Activated T-helper 1 cell treated with anti-CD3 and anti-CD28 coated beads, Interleukin-12 subunit alpha, Interleukin-12 subunit beta, Interleukin-2, Interleukin-4 antibody, amounts not matched to agents 30 ng/mL and 10 ng/mL and 1 ng/mL, durations not matched to agents 14 hours and 24 hours and 36 hours (primary cell): ENCODE measurements around the gene STPG4. TPM values are rescaled to one million over a fixed set of nuclear protein-coding genes. Genes with fewer than 3 reads are reported as not detected.

Experiments
- DNase-seq: peaks from one replicate; pipeline ENCODE4 v3.0.0; 2021; ENCODE audit warnings: low spot score
- H3K27ac Mint-ChIP-seq: one replicate; pipeline ENCODE4 v1.8.0; 2021; ENCODE audit warnings: mild to moderate bottlenecking, mixed read lengths
- H3K27me3 Mint-ChIP-seq: one replicate; pipeline ENCODE4 v1.8.0; 2022; ENCODE audit warnings: mild to moderate bottlenecking, moderate library complexity, mixed read lengths; ENCODE audit not compliant: insufficient read depth
- H3K36me3 Mint-ChIP-seq: one replicate; pipeline ENCODE4 v1.8.0; 2021; ENCODE audit warnings: low read depth, mixed read lengths
- H3K4me1 Mint-ChIP-seq: one replicate; pipeline ENCODE4 v1.8.0; 2021; ENCODE audit warnings: low read depth, mixed read lengths
- H3K4me3 Mint-ChIP-seq: one replicate; pipeline ENCODE4 v1.8.0; 2021; ENCODE audit warnings: mild to moderate bottlenecking, moderate library complexity, mixed read lengths
- H3K9me3 Mint-ChIP-seq: one replicate; pipeline ENCODE4 v1.8.0; 2021; ENCODE audit warnings: mixed read lengths
- intact Hi-C: fragments of 100-400 bp; cut with micrococcal nuclease; formaldehyde crosslinking; loops from one replicate; pipeline ENCODE4 v1.15.1; 2024
- total RNA-seq: library from RNA; stranded (reverse); gene quantifications from 2 replicates; pipeline ENCODE4 v1.2.3, GENCODE V29; 2022

Gene STPG4
- total RNA-seq, 1 donor from 2014 or later = 0.34 TPM

DNA sequence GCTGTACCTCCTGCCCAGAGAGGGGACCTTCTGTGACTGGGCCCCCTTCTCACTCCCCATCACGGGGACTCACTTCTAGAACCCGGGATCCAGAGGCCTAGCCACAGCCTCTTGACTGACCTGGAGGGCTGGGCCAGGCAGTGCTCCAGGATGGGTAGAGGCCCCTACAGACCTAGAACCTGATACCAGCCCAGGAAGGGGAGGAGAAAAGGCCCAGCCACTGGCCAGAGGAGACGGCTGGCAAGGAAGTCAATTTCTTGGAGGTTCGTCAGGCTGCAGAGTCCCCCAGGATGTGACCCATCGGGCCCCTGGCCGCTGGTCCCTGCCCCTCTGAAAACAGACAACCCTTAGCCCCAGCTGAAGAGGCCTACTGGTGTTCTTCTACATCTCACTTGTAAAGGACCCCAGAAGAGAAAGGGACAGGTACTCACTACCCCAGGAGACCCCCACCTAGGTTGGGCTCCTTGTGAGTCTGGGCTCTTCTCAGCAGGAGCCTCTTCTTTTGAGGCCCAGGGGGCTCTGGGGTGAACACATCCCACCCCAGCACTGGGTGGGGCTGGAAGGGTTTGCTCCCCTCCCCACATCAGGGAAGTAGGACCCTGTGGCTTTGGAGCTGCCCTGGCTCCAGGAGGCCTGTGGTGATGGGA, 86.0 kb downstream of the STPG4 start:
- no peak overlapping the region for H3K4me3 Mint-ChIP-seq
- intact Hi-C loops = no loop called here
- no peaks in the 10 kb centered on the region for H3K9me3 Mint-ChIP-seq
- no peaks in the 10 kb centered on the region for H3K27me3 Mint-ChIP-seq
- no peak for DNase-seq
- H3K36me3 Mint-ChIP-seq = peaks cover 28% of the 10 kb centered on the region
- no peak overlapping the region for H3K27ac Mint-ChIP-seq
- H3K4me1 Mint-ChIP-seq = peaks cover 13% of the 10 kb centered on the region

DNA sequence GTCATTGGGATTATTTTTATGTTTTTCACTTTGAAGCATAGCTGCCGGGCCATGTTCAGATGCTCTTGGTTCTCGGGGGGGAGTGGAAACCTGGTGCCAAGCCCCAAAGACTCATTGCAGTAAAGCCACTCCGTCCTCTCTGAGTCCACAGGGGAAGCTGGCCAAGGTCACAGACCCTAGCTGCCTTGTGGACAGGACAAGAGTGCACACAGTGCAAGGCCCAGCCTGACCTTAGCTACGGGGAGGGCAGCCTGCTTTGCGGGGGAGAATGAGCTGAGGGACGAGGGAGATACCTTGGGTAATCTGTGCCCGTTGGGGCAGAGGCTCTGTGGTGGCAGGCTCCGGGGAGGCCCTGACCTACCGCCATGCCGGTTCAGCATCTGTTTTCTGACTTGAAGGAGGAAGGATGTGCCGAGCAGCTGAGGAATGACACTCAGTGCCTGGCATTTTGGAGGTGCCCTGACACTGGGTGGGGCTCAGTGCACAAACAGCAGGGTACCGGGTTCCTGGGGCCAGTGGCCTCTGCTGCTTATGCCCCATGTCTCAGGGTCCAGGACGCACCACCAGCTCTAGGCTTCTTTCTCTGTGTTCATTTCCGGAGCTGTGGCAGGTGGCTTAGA, 87.2 kb downstream of the STPG4 start:
- Mint-ChIP-seq H3K4me1 (peaks cover 13% of the 10 kb centered on the region), H3K4me3 (no peak overlapping the region), H3K36me3 (peaks cover 31% of the 10 kb centered on the region), H3K27me3 (no peaks in the 10 kb centered on the region), H3K9me3 (no peaks in the 10 kb centered on the region), H3K27ac (no peak overlapping the region)
- DNase-seq = no peak
- intact Hi-C loops = no loop called here

DNA sequence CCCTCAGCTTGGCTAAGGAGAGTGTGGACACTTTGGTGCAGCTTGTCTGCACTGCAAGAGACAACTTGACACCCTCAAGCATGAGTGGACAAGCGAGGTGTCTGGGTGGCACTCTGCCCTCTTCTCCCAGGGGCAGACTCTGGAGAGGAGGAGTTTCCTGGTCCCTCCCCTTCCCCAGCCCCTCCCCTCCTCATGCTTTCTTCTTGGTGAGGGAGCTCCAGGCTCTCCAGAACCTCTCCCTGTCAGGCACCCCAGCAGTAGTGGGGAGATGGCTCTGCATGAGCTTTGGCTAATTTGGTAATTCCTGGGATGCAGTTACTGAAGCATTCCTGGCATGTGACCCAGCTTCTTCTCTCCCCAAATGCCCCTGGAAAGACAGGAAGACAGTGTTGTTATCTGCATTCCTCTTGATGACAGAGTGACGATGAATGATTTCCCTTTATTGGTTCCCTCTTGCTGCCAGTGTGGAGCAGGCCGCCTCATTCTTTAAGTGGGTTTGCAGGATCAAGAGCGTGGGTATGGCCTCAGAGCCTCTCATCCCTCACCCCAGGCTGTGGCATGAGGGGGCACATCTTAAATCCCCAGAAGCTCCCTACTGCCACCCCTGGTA, 89.2 kb downstream of the STPG4 start:
- H3K27me3 Mint-ChIP-seq = no peaks in the 10 kb centered on the region
- no peaks in the 10 kb centered on the region for H3K9me3 Mint-ChIP-seq
- no peak for DNase-seq
- peaks cover 34% of the 10 kb centered on the region for H3K36me3 Mint-ChIP-seq
- intact Hi-C loops = no loop called here
- H3K4me1 Mint-ChIP-seq = peaks cover 2% of the 10 kb centered on the region
- no peak overlapping the region for H3K27ac Mint-ChIP-seq
- no peak overlapping the region for H3K4me3 Mint-ChIP-seq

GRCh38 chr2:47065343-47065742, 89.8 kb downstream of the STPG4 start:
- no peak for DNase-seq
- Mint-ChIP-seq H3K4me3 (no peak overlapping the region), H3K9me3 (no peaks in the 10 kb centered on the region), H3K36me3 (peaks cover 34% of the 10 kb centered on the region), H3K27ac (no peak overlapping the region), H3K4me1 (no peaks in the 10 kb centered on the region), H3K27me3 (no peaks in the 10 kb centered on the region)
- intact Hi-C loops = no loop called here

GRCh38 chr2:47064106-47064505, 91.0 kb downstream of the STPG4 start:
- no peak overlapping the region for H3K27ac Mint-ChIP-seq
- peaks cover 34% of the 10 kb centered on the region for H3K36me3 Mint-ChIP-seq
- no peaks in the 10 kb centered on the region for H3K4me1 Mint-ChIP-seq
- H3K9me3 Mint-ChIP-seq = no peaks in the 10 kb centered on the region
- no peak overlapping the region for H3K4me3 Mint-ChIP-seq
- intact Hi-C loops = no loop called here
- H3K27me3 Mint-ChIP-seq = no peaks in the 10 kb centered on the region
- no peak for DNase-seq

DNA sequence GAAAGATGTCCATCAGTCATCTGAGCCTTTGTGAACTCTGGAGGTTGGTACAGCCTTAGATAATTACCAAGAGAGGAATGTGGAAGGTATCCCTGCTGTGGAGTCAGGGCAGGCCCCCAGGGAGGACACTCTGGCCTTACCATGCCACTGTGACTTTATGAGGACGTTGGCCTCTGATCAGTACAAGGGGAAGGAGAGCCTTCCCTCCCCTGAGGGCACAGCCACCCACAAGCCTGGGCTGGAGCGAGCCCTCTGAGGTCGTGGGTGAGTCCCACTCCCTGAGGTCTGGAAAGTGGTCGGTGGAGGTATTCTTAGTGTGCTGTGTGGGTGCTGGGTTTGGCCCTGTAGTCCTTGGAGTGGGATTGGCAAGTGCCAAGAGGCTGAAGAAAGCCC, 91.6 kb downstream of the STPG4 start:
- intact Hi-C loops = no loop called here
- H3K4me3 Mint-ChIP-seq = no peak overlapping the region

GRCh38 chr2:47062681-47063537, 92.2 kb downstream of the STPG4 start:
- DNase-seq = no peak
- Mint-ChIP-seq H3K4me1 (peaks cover 2% of the 10 kb centered on the region), H3K27me3 (no peaks in the 10 kb centered on the region), H3K27ac (no peak overlapping the region), H3K36me3 (peaks cover 33% of the 10 kb centered on the region), H3K4me3 (no peak overlapping the region), H3K9me3 (no peaks in the 10 kb centered on the region)
- intact Hi-C loops = no loop called here

More for the DNA sequence above, 91.6 kb downstream of the STPG4 start:
- no peaks in the 10 kb centered on the region for H3K4me1 Mint-ChIP-seq
- no peak for DNase-seq
- H3K36me3 Mint-ChIP-seq = peaks cover 32% of the 10 kb centered on the region
- H3K27me3 Mint-ChIP-seq = no peaks in the 10 kb centered on the region
- no peaks in the 10 kb centered on the region for H3K9me3 Mint-ChIP-seq
- no peak overlapping the region for H3K27ac Mint-ChIP-seq

- Mint-ChIP-seq H3K4me3 (no peak overlapping the region), H3K4me1 (peaks cover 10% of the 10 kb centered on the region), H3K27ac (no peak overlapping the region), H3K9me3 (no peaks in the 10 kb centered on the region), H3K27me3 (no peaks in the 10 kb centered on the region), H3K36me3 (peaks cover 32% of the 10 kb centered on the region)
- intact Hi-C loops = no loop called here
- DNase-seq = no peak
Observed at GRCh38 chr2:47061944-47062678, 93.0 kb downstream of the STPG4 start.

GRCh38 chr2:47060652-47061170, 94.4 kb downstream of the STPG4 start:
- intact Hi-C loops = no loop called here
- Mint-ChIP-seq H3K27me3 (no peaks in the 10 kb centered on the region), H3K9me3 (no peaks in the 10 kb centered on the region), H3K36me3 (peaks cover 33% of the 10 kb centered on the region), H3K27ac (no peak overlapping the region), H3K4me1 (peaks cover 21% of the 10 kb centered on the region), H3K4me3 (no peak overlapping the region)
- DNase-seq = no peak

GRCh38 chr2:47058003-47058931, 96.8 kb downstream of the STPG4 start:
- no peaks in the 10 kb centered on the region for H3K9me3 Mint-ChIP-seq
- no peak for DNase-seq
- peak overlapping the region; percentile 35 for H3K27ac Mint-ChIP-seq
- H3K27me3 Mint-ChIP-seq = no peaks in the 10 kb centered on the region
- H3K4me3 Mint-ChIP-seq = no peak overlapping the region
- H3K36me3 Mint-ChIP-seq = peaks cover 37% of the 10 kb centered on the region
- peaks cover 21% of the 10 kb centered on the region for H3K4me1 Mint-ChIP-seq
- intact Hi-C loops = no loop called here

DNA sequence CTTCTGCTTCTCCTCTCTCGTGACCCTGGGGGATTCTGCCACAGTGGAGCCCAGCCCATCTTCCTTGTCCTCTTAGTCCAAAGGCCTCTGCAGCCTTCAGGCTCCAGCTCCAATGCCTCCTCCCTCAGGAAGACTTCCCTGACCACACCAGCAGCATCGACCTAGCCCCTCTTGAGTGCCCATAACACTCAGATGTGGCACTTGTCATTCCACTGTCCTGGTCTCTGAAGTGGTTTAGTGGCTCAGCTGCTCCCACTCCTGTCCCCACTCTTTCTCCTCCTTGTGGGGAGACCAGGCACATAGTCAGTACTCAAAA, 97.5 kb downstream of the STPG4 start:
- H3K27me3 Mint-ChIP-seq = no peaks in the 10 kb centered on the region
- no peak for DNase-seq
- peaks cover 21% of the 10 kb centered on the region for H3K4me1 Mint-ChIP-seq
- H3K4me3 Mint-ChIP-seq = no peak overlapping the region
- intact Hi-C loops = no loop called here
- peaks cover 31% of the 10 kb centered on the region for H3K36me3 Mint-ChIP-seq
- peak overlapping the region; percentile 35 for H3K27ac Mint-ChIP-seq
- H3K9me3 Mint-ChIP-seq = no peaks in the 10 kb centered on the region
